Erythroblast (primary cell): ENCODE data around the gene CTPS2.
A peak's percentile ranks its signal among the peaks of the same experiment; 100 is the strongest.
"Not testable (repeated sequence)": the region's sequence is repeated elsewhere in the genome, so short reads cannot be mapped to it uniquely, and the experiment has no call there.

ENCODE experiments used
- DNase-seq, 2 experiments: peaks; one replicate each; lab custom pipeline; 2025; lab: John Stamatoyannopoulos, UW
- GATA1 ChIP-seq: IDR thresholded peaks from 2 replicates; pipeline ENCODE4 v1.6.1; 2011; ENCODE audit warnings: low read depth, mild to moderate bottlenecking, control low read depth, low read length, moderate library complexity
- POLR2A ChIP-seq: IDR thresholded peaks from 2 replicates; pipeline ENCODE4 v1.6.1; 2011; ENCODE audit warnings: mild to moderate bottlenecking, low read length

Gene CTPS2, protein sequence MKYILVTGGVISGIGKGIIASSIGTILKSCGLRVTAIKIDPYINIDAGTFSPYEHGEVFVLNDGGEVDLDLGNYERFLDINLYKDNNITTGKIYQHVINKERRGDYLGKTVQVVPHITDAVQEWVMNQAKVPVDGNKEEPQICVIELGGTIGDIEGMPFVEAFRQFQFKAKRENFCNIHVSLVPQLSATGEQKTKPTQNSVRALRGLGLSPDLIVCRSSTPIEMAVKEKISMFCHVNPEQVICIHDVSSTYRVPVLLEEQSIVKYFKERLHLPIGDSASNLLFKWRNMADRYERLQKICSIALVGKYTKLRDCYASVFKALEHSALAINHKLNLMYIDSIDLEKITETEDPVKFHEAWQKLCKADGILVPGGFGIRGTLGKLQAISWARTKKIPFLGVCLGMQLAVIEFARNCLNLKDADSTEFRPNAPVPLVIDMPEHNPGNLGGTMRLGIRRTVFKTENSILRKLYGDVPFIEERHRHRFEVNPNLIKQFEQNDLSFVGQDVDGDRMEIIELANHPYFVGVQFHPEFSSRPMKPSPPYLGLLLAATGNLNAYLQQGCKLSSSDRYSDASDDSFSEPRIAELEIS

DNA sequence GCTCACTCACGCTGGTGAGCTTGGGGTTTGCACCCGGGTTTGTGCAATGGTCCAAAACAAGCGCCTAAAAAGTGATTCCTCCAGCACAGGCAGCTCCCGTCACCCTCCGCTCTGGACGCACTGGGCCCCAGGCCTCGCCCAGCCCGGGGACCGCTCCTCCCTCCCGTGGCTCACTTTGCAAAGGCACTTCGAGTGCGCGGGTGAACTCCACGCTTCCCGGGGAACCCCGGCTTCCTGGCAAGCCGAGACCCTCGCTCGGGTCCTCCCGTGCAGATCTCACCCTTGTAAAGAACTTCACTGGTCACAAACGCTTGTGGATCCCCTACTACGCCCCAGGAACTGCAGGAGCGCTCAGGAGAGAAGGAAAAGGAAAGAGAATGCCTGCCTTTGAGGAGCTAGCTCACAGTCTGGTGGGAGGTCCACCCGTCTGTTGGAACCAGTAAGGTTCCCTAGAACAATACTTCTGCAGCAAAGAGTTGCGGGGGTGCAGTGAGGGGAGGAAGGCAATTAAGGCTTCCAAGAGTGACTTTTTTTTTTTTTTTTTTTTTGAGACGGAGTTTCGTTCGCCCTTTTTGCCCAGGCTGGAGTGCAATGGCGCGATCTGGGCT is at the start of gene CTPS2:
Gene CTPS2, minus strand, starts transcription at position 122 of the 608 bp plus-strand sequence. CDS start 9,767 bp downstream, outside the sequence.
- DNase-seq = peak; percentile 78 to 79
- peak; percentile 76 for TF ChIP-seq POLR2A
- TF ChIP-seq GATA1 = no peak

DNA sequence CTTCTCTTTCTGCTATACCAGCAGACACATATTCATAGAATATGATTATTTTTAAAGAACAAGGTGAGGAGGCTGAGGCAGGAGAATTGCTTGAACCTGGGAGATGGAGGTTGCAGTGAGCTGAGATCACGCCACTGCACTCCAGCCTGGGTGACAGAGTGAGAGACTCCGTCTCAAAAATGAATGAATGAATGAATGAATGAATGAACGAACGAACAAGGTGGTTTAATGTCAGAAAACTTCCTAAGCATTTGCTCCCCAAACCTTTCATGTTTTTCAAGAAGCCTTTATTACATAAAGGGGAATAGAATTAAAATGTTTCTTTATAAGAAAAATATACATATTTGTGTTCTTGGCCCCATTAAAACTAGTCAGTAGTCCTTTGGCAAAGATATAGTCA is 49.0 kb upstream of the CTPS2 start:
- not testable (repeated sequence) for DNase-seq

DNA sequence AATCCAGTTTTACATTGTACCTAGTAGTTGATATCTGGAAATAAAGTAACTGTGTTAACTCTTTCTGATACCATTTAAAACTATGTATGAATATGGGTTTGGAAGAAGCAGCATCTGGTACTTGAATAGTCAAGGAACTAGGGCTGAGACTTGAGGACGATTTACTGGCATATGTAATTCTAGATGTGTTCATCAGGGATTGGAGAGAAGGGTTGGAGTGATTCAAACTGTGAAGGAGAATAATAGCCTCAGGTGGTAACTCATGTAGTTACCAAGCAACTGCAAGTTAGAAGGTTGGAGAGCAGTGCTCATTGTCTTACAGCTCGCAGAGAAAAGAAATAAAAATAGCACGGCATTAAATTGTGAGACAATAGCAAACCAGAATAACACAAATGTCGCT is 44.3 kb upstream of the CTPS2 start:
- DNase-seq = no peak
- TF ChIP-seq GATA1 (no peak), POLR2A (no peak)

DNA sequence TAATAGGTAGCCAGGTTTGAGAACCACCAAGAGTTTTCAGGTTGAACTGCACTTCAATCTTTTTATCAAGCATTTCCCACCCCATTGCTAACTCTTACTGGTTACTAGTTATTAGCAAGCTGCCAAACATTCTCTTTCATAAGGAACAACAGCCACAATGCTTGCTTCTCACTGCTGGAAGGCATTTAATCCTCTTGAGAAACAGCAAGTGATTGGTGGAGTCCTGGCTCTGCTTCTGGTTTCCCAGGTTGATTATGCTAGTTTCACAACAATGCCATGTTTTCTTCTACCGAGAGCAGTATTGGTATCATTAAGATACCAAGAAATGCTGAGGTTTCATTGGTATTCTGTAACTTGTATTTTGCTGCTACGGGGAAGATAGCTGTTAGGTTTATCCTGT is 41.5 kb upstream of the CTPS2 start:
- DNase-seq = no peak
- TF ChIP-seq GATA1 (no peak), POLR2A (no peak)

DNA sequence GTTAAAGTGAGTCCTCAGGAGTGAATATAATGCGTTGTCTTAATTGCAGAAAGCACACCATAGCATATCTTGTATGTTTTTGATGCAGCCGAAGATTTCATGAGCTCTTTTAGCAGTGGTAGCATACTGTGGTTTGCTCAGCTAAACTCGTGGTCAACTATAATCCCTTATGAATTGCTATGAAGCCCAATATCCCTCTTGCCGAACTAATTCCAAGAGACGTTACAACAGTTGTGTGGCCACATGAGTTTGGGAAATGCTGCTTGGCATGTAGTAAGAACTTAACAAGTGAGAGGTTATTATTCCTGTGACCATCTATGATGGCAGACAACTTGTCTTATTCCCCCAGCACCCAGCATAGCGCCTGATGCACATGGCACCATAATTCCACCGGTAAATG is 37.7 kb upstream of the CTPS2 start:
- no peak for TF ChIP-seq GATA1
- no peak for TF ChIP-seq POLR2A
- no peak for DNase-seq

- no peak for DNase-seq
- TF ChIP-seq GATA1 (no peak), POLR2A (no peak)
Observed at GRCh38 chrX:16748425-16748824, 36.0 kb upstream of the CTPS2 start.

- TF ChIP-seq GATA1 (no peak), POLR2A (no peak)
- DNase-seq = no peak
Observed at GRCh38 chrX:16745659-16746058, 33.2 kb upstream of the CTPS2 start.

GRCh38 chrX:16745102-16745501 is 32.6 kb upstream of the CTPS2 start:
- TF ChIP-seq GATA1 (no peak), POLR2A (no peak)
- DNase-seq = no peak

GRCh38 chrX:16743604-16744325 is 31.3 kb upstream of the CTPS2 start:
- no peak for TF ChIP-seq GATA1
- TF ChIP-seq POLR2A = no peak
- DNase-seq = no peak

DNA sequence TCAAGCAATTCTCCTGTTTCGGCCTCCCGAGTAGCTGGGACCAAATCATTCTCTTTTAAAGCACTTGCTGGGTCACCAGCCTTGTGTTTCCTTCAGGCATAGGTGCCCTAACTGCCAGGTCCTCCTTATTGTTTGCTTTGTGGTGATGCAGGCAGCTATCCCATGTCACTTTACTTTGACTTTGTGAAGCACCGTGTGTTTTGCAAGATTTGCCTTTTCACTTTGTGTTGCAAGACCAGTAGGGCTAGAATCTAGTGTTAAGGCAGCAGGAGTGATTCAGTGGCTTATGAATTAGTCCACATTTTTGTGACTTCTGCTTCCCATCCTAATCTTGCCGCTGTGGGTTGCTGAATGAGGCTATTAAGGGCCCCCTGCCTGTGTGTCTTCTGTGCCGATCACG is 27.1 kb upstream of the CTPS2 start:
- no peak for DNase-seq
- TF ChIP-seq POLR2A = no peak
- no peak for TF ChIP-seq GATA1

DNA sequence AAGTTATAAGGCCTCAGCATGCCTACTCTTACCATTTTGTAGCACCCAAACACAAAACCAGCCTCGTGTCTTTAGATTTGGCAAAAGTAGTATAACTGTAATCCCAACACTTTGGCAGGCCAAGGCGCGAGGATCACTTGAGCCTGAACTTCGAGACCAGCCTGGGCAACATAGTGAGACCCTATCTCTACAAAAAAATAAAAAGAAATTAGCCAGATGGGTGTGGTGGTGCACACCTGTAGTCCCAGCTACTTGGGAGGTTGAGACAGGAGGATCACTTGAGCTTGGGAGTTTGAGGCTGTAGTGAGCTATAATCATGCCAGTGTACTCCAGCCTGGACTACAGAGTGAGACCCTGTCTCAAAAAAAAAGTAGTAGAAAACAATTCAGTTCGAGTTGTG is 24.6 kb upstream of the CTPS2 start:
- DNase-seq = no peak
- TF ChIP-seq GATA1 (no peak), POLR2A (no peak)

GRCh38 chrX:16733013-16733412 is 20.5 kb upstream of the CTPS2 start:
- no peak for DNase-seq
- no peak for TF ChIP-seq GATA1
- TF ChIP-seq POLR2A = no peak

- no peak for TF ChIP-seq GATA1
- TF ChIP-seq POLR2A = no peak
- no peak for DNase-seq
Observed at GRCh38 chrX:16730450-16730849, 18.0 kb upstream of the CTPS2 start.

- no peak for DNase-seq
- TF ChIP-seq GATA1 (no peak), POLR2A (no peak)
Observed at GRCh38 chrX:16727637-16728036, 15.2 kb upstream of the CTPS2 start.

DNA sequence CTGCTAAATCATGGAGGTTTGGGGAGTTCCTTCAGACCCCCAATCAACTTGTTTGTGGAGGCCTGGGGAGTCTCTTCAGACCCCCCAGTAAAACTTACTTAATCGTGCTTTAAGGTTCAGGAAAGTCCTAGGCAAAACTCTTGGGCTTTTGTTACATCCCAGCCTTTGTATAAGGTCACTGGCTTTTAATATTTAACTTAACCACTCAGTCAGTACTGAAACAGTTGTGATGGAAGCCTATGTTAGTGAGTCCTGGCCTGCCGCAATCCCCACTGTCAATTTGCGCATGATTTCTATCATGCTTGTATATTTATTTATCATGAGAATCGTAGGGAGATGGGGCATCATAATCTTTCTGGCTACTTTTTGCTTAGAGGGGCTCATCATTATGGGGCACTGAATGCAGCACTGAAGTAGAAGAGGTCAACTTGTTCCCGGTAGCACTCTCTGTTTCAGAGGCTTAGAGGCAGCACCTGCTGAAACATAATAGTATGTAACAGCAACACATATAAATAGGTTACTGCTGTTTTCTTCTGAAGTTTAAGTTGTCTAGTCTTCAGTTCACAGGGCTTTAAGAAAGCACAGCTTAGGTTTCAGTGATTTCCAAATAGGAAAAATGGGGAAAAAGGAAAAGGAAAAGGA is 14.0 kb upstream of the CTPS2 start:
- DNase-seq = not testable (repeated sequence)
